ENCODE measurements around the gene ADAM22.
A peak's percentile ranks its signal among the peaks of the same experiment; 100 is the strongest.

Gene ADAM22

GRCh38 chr7:88203401-88203800, 269.4 kb downstream of the ADAM22 start:
- Histone ChIP-seq H3K27me3 (ENCODE audit: insufficient read depth, low read length) (no peaks in the 10 kb centered on the region), H3K4me1 (ENCODE audit: insufficient read depth, low read length) (peaks cover 17% of the 10 kb centered on the region), H3K9me3 (ENCODE audit: insufficient read depth, low read depth, low read length) (no peaks in the 10 kb centered on the region), H3K4me3 (ENCODE audit: low read length) (no peak overlapping the region), H3K36me3 (ENCODE audit: insufficient read depth, low read length) (peaks cover 56% of the 10 kb centered on the region), H3K27ac (ENCODE audit: low read depth, low read length) (no peak overlapping the region), H3K9ac (ENCODE audit: low read depth, low read length) (no peak overlapping the region)
- WGBS, result 94% methylated on average over 4 of the region's 4 CpGs

GRCh38 chr7:88204525-88205110, 270.6 kb downstream of the ADAM22 start:
- WGBS, result 100% methylated on average over 3 of the region's 3 CpGs
- Histone ChIP-seq H3K9ac (ENCODE audit: low read depth, low read length) (no peak overlapping the region), H3K4me3 (ENCODE audit: low read length) (no peak overlapping the region), H3K9me3 (ENCODE audit: insufficient read depth, low read depth, low read length) (no peaks in the 10 kb centered on the region), H3K27ac (ENCODE audit: low read depth, low read length) (no peak overlapping the region), H3K4me1 (ENCODE audit: insufficient read depth, low read length) (peaks cover 17% of the 10 kb centered on the region), H3K27me3 (ENCODE audit: insufficient read depth, low read length) (no peaks in the 10 kb centered on the region), H3K36me3 (ENCODE audit: insufficient read depth, low read length) (peaks cover 68% of the 10 kb centered on the region)

GRCh38 chr7:88205179-88205578, 271.1 kb downstream of the ADAM22 start:
- peaks cover 17% of the 10 kb centered on the region for H3K4me1 ChIP-seq (ENCODE audit: insufficient read depth, low read length)
- H3K27ac ChIP-seq (ENCODE audit: low read depth, low read length), result no peak overlapping the region
- no peak overlapping the region for H3K4me3 ChIP-seq (ENCODE audit: low read length)
- no peaks in the 10 kb centered on the region for H3K27me3 ChIP-seq (ENCODE audit: insufficient read depth, low read length)
- no peaks in the 10 kb centered on the region for H3K9me3 ChIP-seq (ENCODE audit: insufficient read depth, low read depth, low read length)
- H3K9ac ChIP-seq (ENCODE audit: low read depth, low read length), result no peak overlapping the region
- H3K36me3 ChIP-seq (ENCODE audit: insufficient read depth, low read length), result peaks cover 73% of the 10 kb centered on the region

GRCh38 chr7:88206254-88206653, 272.2 kb downstream of the ADAM22 start:
- Histone ChIP-seq H3K36me3 (ENCODE audit: insufficient read depth, low read length) (peaks cover 81% of the 10 kb centered on the region), H3K4me1 (ENCODE audit: insufficient read depth, low read length) (peaks cover 7% of the 10 kb centered on the region), H3K9ac (ENCODE audit: low read depth, low read length) (no peak overlapping the region), H3K27ac (ENCODE audit: low read depth, low read length) (no peak overlapping the region), H3K9me3 (ENCODE audit: insufficient read depth, low read depth, low read length) (no peaks in the 10 kb centered on the region), H3K4me3 (ENCODE audit: low read length) (no peak overlapping the region), H3K27me3 (ENCODE audit: insufficient read depth, low read length) (no peaks in the 10 kb centered on the region)
- WGBS, result 90% methylated on average over 3 of the region's 4 CpGs

GRCh38 chr7:88208521-88208920, 274.5 kb downstream of the ADAM22 start:
- Histone ChIP-seq H3K9ac (ENCODE audit: low read depth, low read length) (no peak overlapping the region), H3K27me3 (ENCODE audit: insufficient read depth, low read length) (no peaks in the 10 kb centered on the region), H3K9me3 (ENCODE audit: insufficient read depth, low read depth, low read length) (no peaks in the 10 kb centered on the region), H3K4me1 (ENCODE audit: insufficient read depth, low read length) (no peaks in the 10 kb centered on the region), H3K4me3 (ENCODE audit: low read length) (no peak overlapping the region), H3K36me3 (ENCODE audit: insufficient read depth, low read length) (peaks cover 92% of the 10 kb centered on the region), H3K27ac (ENCODE audit: low read depth, low read length) (no peak overlapping the region)
- 95% methylated on average over 3 of the region's 3 CpGs for whole genome bisulfite sequencing

- Histone ChIP-seq H3K27me3 (ENCODE audit: insufficient read depth, low read length) (no peaks in the 10 kb centered on the region), H3K4me3 (ENCODE audit: low read length) (no peak overlapping the region), H3K27ac (ENCODE audit: low read depth, low read length) (no peak overlapping the region), H3K9ac (ENCODE audit: low read depth, low read length) (no peak overlapping the region), H3K4me1 (ENCODE audit: insufficient read depth, low read length) (peaks cover 25% of the 10 kb centered on the region), H3K9me3 (ENCODE audit: insufficient read depth, low read depth, low read length) (no peaks in the 10 kb centered on the region), H3K36me3 (ENCODE audit: insufficient read depth, low read length) (peaks cover 81% of the 10 kb centered on the region)
- WGBS, result 97% methylated on average over 1 of the region's 1 CpG
Observed at GRCh38 chr7:88212918-88213317, 278.9 kb downstream of the ADAM22 start.

GRCh38 chr7:88214456-88214855, 280.4 kb downstream of the ADAM22 start:
- Histone ChIP-seq H3K9me3 (ENCODE audit: insufficient read depth, low read depth, low read length) (no peaks in the 10 kb centered on the region), H3K36me3 (ENCODE audit: insufficient read depth, low read length) (peaks cover 66% of the 10 kb centered on the region), H3K27me3 (ENCODE audit: insufficient read depth, low read length) (no peaks in the 10 kb centered on the region), H3K4me1 (ENCODE audit: insufficient read depth, low read length) (peaks cover 35% of the 10 kb centered on the region), H3K27ac (ENCODE audit: low read depth, low read length) (no peak overlapping the region), H3K4me3 (ENCODE audit: low read length) (no peak overlapping the region), H3K9ac (ENCODE audit: low read depth, low read length) (no peak overlapping the region)
- no CpG with 5 or more reads among the region's 2 CpGs for WGBS

- no peaks in the 10 kb centered on the region for H3K27me3 ChIP-seq (ENCODE audit: insufficient read depth, low read length)
- no peak overlapping the region for H3K4me3 ChIP-seq (ENCODE audit: low read length)
- peaks cover 57% of the 10 kb centered on the region for H3K36me3 ChIP-seq (ENCODE audit: insufficient read depth, low read length)
- H3K9me3 ChIP-seq (ENCODE audit: insufficient read depth, low read depth, low read length), result no peaks in the 10 kb centered on the region
- H3K27ac ChIP-seq (ENCODE audit: low read depth, low read length), result no peak overlapping the region; the same call in 1 of the 2 replicates
- WGBS, result 85% methylated on average over 1 of the region's 2 CpGs
- H3K4me1 ChIP-seq (ENCODE audit: insufficient read depth, low read length), result peaks cover 35% of the 10 kb centered on the region
- no peak overlapping the region for H3K9ac ChIP-seq (ENCODE audit: low read depth, low read length)
Observed at GRCh38 chr7:88215295-88215694, 281.2 kb downstream of the ADAM22 start.

GRCh38 chr7:88216276-88216675, 282.2 kb downstream of the ADAM22 start:
- Histone ChIP-seq H3K36me3 (ENCODE audit: insufficient read depth, low read length) (peaks cover 50% of the 10 kb centered on the region), H3K4me1 (ENCODE audit: insufficient read depth, low read length) (peaks cover 43% of the 10 kb centered on the region), H3K27ac (ENCODE audit: low read depth, low read length) (no peak overlapping the region), H3K9ac (ENCODE audit: low read depth, low read length) (no peak overlapping the region), H3K4me3 (ENCODE audit: low read length) (no peak overlapping the region), H3K27me3 (ENCODE audit: insufficient read depth, low read length) (no peaks in the 10 kb centered on the region), H3K9me3 (ENCODE audit: insufficient read depth, low read depth, low read length) (no peaks in the 10 kb centered on the region)

GRCh38 chr7:88217675-88218428, 283.8 kb downstream of the ADAM22 start:
- H3K4me1 ChIP-seq (ENCODE audit: insufficient read depth, low read length), result peaks cover 44% of the 10 kb centered on the region
- H3K9me3 ChIP-seq (ENCODE audit: insufficient read depth, low read depth, low read length), result no peaks in the 10 kb centered on the region
- 37% methylated on average over 1 of the region's 1 CpG for WGBS
- H3K27ac ChIP-seq (ENCODE audit: low read depth, low read length), result peak overlapping the region; percentile 22; the same call in 1 of the 2 replicates
- peak overlapping the region; percentile 68 for H3K4me3 ChIP-seq (ENCODE audit: low read length)
- peaks cover 38% of the 10 kb centered on the region for H3K36me3 ChIP-seq (ENCODE audit: insufficient read depth, low read length)
- H3K9ac ChIP-seq (ENCODE audit: low read depth, low read length), result no peak overlapping the region
- no peaks in the 10 kb centered on the region for H3K27me3 ChIP-seq (ENCODE audit: insufficient read depth, low read length)

GRCh38 chr7:88218429-88218745, 284.3 kb downstream of the ADAM22 start:
- Histone ChIP-seq H3K4me3 (ENCODE audit: low read length) (peak overlapping the region; percentile 68), H3K9me3 (ENCODE audit: insufficient read depth, low read depth, low read length) (no peaks in the 10 kb centered on the region), H3K9ac (ENCODE audit: low read depth, low read length) (peak overlapping the region; percentile 54; the same call in 1 of the 2 replicates), H3K27ac (ENCODE audit: low read depth, low read length) (no peak overlapping the region; the same call in 1 of the 2 replicates), H3K27me3 (ENCODE audit: insufficient read depth, low read length) (no peaks in the 10 kb centered on the region), H3K4me1 (ENCODE audit: insufficient read depth, low read length) (peaks cover 44% of the 10 kb centered on the region), H3K36me3 (ENCODE audit: insufficient read depth, low read length) (peaks cover 35% of the 10 kb centered on the region)
- WGBS, result 80% methylated on average over 4 of the region's 5 CpGs

Data from HUES64 (cell line).